Neural cell (in vitro differentiated cells): ENCODE data around the gene TRIM47. TPM values are rescaled to one million over a fixed set of nuclear protein-coding genes. Genes with fewer than 3 reads are reported as not detected.

Experiments used
- H2AFZ ChIP-seq: fragments of 200-600, 300-800 bp; sonication (generic), shearing (Covaris generic); 2 replicates; pipeline ENCODE4 v1.6.0; 2014; ENCODE audit warnings: low read depth, mild to moderate bottlenecking, antibody characterized with exemption, low read length, moderate library complexity
- H3F3A ChIP-seq: fragments of 200-600 bp; shearing (Covaris generic); 2 replicates; pipeline ENCODE4 v1.6.1; 2016; ENCODE audit warnings: mild to moderate bottlenecking, moderate library complexity, mixed read lengths, antibody characterized with exemption, low read length; ENCODE audit not compliant: insufficient read depth, poor library complexity, severe bottlenecking
- H3K27ac ChIP-seq: fragments of 200-600, 300-800 bp; sonication (generic), shearing (Covaris generic); 2 replicates; pipeline ENCODE4 v1.5.1; 2014; ENCODE audit warnings: mild to moderate bottlenecking, low read length, moderate library complexity
- H3K27me3 ChIP-seq: fragments of 300-800, 200-600 bp; sonication (generic), shearing (Covaris generic); 2 replicates; pipeline ENCODE4 v1.6.0; 2014; ENCODE audit warnings: mild to moderate bottlenecking, low read depth, low read length, moderate library complexity; ENCODE audit not compliant: insufficient read depth
- H3K36me3 ChIP-seq: fragments of 300-800, 200-600 bp; sonication (generic), shearing (Covaris generic); 2 replicates; pipeline ENCODE4 v1.5.1; 2014; ENCODE audit warnings: mild to moderate bottlenecking, antibody characterized with exemption, low read length, moderate library complexity; ENCODE audit not compliant: insufficient read depth
- H3K4me2 ChIP-seq: fragments of 300-800, 200-600 bp; sonication (generic), shearing (Covaris generic); 2 replicates; pipeline ENCODE4 v1.6.0; 2014; ENCODE audit warnings: mild to moderate bottlenecking, low read length
- H3K4me3 ChIP-seq: fragments of 300-800, 200-600 bp; sonication (generic), shearing (Covaris generic); 2 replicates; pipeline ENCODE4 v1.5.1; 2014; ENCODE audit warnings: mild to moderate bottlenecking, low read length, moderate library complexity
- H3K79me2 ChIP-seq: fragments of 200-600 bp; shearing (Covaris generic); replicated peaks from 2 replicates; pipeline ENCODE4 v1.6.0; 2014; ENCODE audit warnings: mild to moderate bottlenecking, low read length, moderate library complexity; ENCODE audit not compliant: insufficient read depth
- H3K9ac ChIP-seq: fragments of 300-800, 200-600 bp; sonication (generic), shearing (Covaris generic); 2 replicates; pipeline ENCODE4 v1.6.1; 2016; ENCODE audit warnings: mild to moderate bottlenecking, low read length, mixed read lengths
- H3K9me2 ChIP-seq: fragments of 200-600 bp; shearing (Covaris generic); 2 replicates; pipeline ENCODE4 v1.6.1; 2016; ENCODE audit warnings: mild to moderate bottlenecking, low read length, mixed read lengths; ENCODE audit not compliant: insufficient read depth
- H3K9me3 ChIP-seq: fragments of 200-600, 300-800 bp; sonication (generic), shearing (Covaris generic); 2 replicates; pipeline ENCODE4 v1.6.1; 2016; ENCODE audit warnings: mild to moderate bottlenecking, mixed run types, low read length, moderate library complexity, mixed read lengths
- H4K20me1 ChIP-seq: fragments of 200-600 bp; shearing (Covaris generic); 2 replicates; pipeline ENCODE4 v1.6.1; 2016; ENCODE audit warnings: mild to moderate bottlenecking, mixed run types; ENCODE audit not compliant: insufficient read depth
- EP300 ChIP-seq: fragments of 450-650 bp; conservative IDR thresholded peaks from 2 replicates; pipeline ENCODE4 v1.6.1; 2014; ENCODE audit warnings: antibody characterized with exemption, mild to moderate bottlenecking, moderate library complexity; ENCODE audit not compliant: poor library complexity, severe bottlenecking
- EZH2 ChIP-seq: fragments of 200-600, 300-800 bp; shearing (Covaris generic), sonication (generic); IDR thresholded peaks from 2 replicates; pipeline ENCODE4 v1.6.1; 2014; ENCODE audit warnings: antibody characterized with exemption, low read length, borderline replicate concordance, mild to moderate bottlenecking; ENCODE audit not compliant: insufficient read depth, poor library complexity, severe bottlenecking
- MXI1 ChIP-seq: fragments of 450-650 bp; conservative IDR thresholded peaks from 2 replicates; pipeline ENCODE4 v1.6.1; 2014; ENCODE audit warnings: antibody characterized with exemption, mild to moderate bottlenecking; ENCODE audit not compliant: poor library complexity, severe bottlenecking
- POLR2AphosphoS5 ChIP-seq: IDR thresholded peaks from 2 replicates; pipeline ENCODE4 v1.6.1; 2012
- RAD21 ChIP-seq: fragments of 450-650 bp; conservative IDR thresholded peaks from 2 replicates; pipeline ENCODE4 v1.6.1; 2014; ENCODE audit warnings: antibody characterized with exemption, mild to moderate bottlenecking, moderate library complexity
- SMC3 ChIP-seq: fragments of 450-650 bp; conservative IDR thresholded peaks from 2 replicates; pipeline ENCODE4 v1.6.1; 2014; ENCODE audit warnings: antibody characterized with exemption, mild to moderate bottlenecking, moderate library complexity; ENCODE audit not compliant: poor library complexity
- TAF1 ChIP-seq: IDR thresholded peaks from 2 replicates; pipeline ENCODE4 v1.6.1; 2012; ENCODE audit warnings: low read depth
- polyA plus RNA-seq: library from polyadenylated mRNA; depleted of rRNA; stranded (reverse); fragments of >200 nt; gene quantifications from 2 replicates; pipeline ENCODE4 v1.2.3, GENCODE V29; 2014
- TF ChIP-seq, protein P1 (sequence below): fragments of 450-650 bp; IDR thresholded peaks from 2 replicates; pipeline ENCODE4 v1.5.1; 2014; ENCODE audit warnings: antibody characterized with exemption, mild to moderate bottlenecking, moderate library complexity; ENCODE audit not compliant: poor library complexity, severe bottlenecking
- TF ChIP-seq, protein P2 (sequence below): IDR thresholded peaks from 2 replicates; pipeline ENCODE4 v1.6.1; 2012; ENCODE audit warnings: borderline replicate concordance

The TRIM47 gene
- polyA plus RNA-seq, 1 donor from 2014 or later: 0.67 TPM

DNA sequence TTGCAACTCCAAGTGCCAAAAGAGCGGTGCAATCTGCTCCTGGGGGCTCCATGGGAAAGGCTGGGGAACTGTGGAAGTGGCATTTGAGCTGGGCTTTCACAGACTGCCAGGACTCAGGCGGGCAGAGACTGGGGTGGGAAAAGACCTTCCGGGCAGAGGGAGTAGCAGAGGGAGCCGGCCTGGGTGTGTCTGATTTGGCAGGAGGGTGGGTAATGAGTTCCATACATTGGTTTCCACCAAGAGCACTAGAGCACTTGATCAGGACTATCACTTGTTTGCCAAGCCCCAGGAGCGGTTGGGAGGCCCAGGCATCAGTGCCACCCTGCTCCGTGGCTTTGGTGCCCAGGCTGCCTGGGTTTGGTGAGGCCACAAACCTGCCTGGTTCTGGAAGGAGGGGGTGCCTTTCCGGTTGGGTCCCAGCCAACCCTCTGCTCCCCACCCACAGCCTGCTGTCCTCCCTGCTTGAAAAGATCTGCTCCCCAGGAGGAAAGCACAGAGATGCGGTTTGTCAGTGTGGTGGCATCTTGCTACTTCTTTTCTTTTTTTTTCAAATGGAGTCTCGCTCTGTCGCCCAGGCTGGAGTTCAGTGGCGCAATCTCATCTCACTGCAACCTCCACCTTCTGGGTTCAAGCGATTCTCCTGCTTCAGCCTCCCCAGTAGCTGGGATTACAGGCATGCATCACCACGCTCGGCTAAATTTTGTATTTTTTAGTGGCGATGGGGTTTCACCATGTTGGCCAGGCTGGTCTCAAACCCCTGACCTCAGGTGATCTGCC is 3.5 kb upstream of the TRIM47 start:
- H3K9ac ChIP-seq: no peak overlapping the region
- no peaks in the 10 kb centered on the region for H3K9me2 ChIP-seq
- no peaks in the 10 kb centered on the region for H3K9me3 ChIP-seq
- H4K20me1 ChIP-seq: no peaks in the 10 kb centered on the region
- no peaks in the 10 kb centered on the region for H3K79me2 ChIP-seq
- no peak overlapping the region for H2AFZ ChIP-seq
- H3K27ac ChIP-seq: no peak overlapping the region
- no peak overlapping the region for H3K4me2 ChIP-seq
- H3F3A ChIP-seq: no peaks in the 10 kb centered on the region
- H3K4me3 ChIP-seq: no peak overlapping the region
- TF ChIP-seq, protein P1, sequence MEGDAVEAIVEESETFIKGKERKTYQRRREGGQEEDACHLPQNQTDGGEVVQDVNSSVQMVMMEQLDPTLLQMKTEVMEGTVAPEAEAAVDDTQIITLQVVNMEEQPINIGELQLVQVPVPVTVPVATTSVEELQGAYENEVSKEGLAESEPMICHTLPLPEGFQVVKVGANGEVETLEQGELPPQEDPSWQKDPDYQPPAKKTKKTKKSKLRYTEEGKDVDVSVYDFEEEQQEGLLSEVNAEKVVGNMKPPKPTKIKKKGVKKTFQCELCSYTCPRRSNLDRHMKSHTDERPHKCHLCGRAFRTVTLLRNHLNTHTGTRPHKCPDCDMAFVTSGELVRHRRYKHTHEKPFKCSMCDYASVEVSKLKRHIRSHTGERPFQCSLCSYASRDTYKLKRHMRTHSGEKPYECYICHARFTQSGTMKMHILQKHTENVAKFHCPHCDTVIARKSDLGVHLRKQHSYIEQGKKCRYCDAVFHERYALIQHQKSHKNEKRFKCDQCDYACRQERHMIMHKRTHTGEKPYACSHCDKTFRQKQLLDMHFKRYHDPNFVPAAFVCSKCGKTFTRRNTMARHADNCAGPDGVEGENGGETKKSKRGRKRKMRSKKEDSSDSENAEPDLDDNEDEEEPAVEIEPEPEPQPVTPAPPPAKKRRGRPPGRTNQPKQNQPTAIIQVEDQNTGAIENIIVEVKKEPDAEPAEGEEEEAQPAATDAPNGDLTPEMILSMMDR: no peak
- no peak for TF ChIP-seq TAF1
- TF ChIP-seq, protein P2, sequence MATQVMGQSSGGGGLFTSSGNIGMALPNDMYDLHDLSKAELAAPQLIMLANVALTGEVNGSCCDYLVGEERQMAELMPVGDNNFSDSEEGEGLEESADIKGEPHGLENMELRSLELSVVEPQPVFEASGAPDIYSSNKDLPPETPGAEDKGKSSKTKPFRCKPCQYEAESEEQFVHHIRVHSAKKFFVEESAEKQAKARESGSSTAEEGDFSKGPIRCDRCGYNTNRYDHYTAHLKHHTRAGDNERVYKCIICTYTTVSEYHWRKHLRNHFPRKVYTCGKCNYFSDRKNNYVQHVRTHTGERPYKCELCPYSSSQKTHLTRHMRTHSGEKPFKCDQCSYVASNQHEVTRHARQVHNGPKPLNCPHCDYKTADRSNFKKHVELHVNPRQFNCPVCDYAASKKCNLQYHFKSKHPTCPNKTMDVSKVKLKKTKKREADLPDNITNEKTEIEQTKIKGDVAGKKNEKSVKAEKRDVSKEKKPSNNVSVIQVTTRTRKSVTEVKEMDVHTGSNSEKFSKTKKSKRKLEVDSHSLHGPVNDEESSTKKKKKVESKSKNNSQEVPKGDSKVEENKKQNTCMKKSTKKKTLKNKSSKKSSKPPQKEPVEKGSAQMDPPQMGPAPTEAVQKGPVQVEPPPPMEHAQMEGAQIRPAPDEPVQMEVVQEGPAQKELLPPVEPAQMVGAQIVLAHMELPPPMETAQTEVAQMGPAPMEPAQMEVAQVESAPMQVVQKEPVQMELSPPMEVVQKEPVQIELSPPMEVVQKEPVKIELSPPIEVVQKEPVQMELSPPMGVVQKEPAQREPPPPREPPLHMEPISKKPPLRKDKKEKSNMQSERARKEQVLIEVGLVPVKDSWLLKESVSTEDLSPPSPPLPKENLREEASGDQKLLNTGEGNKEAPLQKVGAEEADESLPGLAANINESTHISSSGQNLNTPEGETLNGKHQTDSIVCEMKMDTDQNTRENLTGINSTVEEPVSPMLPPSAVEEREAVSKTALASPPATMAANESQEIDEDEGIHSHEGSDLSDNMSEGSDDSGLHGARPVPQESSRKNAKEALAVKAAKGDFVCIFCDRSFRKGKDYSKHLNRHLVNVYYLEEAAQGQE: no peak
- no peaks in the 10 kb centered on the region for H3K36me3 ChIP-seq
- H3K27me3 ChIP-seq: peaks cover 31% of the 10 kb centered on the region

DNA sequence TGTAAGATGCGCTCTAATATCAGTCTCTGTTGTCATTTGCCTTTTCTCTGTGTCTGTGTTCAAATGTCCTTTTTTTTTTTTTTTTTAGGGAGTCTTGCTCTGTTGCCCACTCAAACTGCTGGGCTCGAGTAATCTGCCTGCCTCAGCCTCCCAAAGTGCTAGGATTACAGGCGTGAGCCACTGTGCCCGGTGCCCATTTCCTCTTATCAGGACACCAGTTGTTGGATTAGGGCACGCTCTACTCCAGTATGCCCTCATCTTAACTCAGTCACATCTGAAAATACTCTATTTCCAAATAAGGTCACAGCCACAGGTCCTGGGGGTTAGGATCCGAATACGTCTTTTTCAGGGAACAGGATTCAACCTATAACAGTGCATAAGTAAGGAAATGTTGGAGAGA is 1.9 kb upstream of the TRIM47 start:
- TF ChIP-seq RAD21: no peak
- no peak for TF ChIP-seq TAF1
- no peak for TF ChIP-seq SMC3
- no peak for TF ChIP-seq POLR2AphosphoS5
- no peak for TF ChIP-seq MXI1
- TF ChIP-seq EP300: no peak
- TF ChIP-seq, protein P2: no peak
- no peak for TF ChIP-seq EZH2
- TF ChIP-seq, protein P1: no peak
- Histone ChIP-seq H3K4me2 (no peak overlapping the region), H3K9ac (no peak overlapping the region), H3K9me2 (no peaks in the 10 kb centered on the region), H3K4me3 (no peak overlapping the region), H2AFZ (no peak overlapping the region), H3K27me3 (peaks cover 46% of the 10 kb centered on the region), H3K27ac (no peak overlapping the region), H3K9me3 (no peaks in the 10 kb centered on the region), H3K79me2 (no peaks in the 10 kb centered on the region), H4K20me1 (no peaks in the 10 kb centered on the region), H3F3A (no peaks in the 10 kb centered on the region), H3K36me3 (no peaks in the 10 kb centered on the region)
